NCI-H2227 (cell line): ENCODE data around the gene WDR70.
"Not testable (repeated sequence)": the region's sequence is repeated elsewhere in the genome, so short reads cannot be mapped to it uniquely, and the experiment has no call there.

Experiments used
- DNase-seq: peaks from one replicate; lab custom pipeline; 2025; ENCODE audit not compliant: unreplicated experiment; lab: John Stamatoyannopoulos, UW

Gene WDR70

GRCh38 chr5:37742111-37742510, 363.0 kb downstream of the WDR70 start:
- no peak for DNase-seq

GRCh38 chr5:37751227-37751626, 372.1 kb downstream of the WDR70 start:
- DNase-seq = no peak

GRCh38 chr5:37754976-37755375, 375.9 kb downstream of the WDR70 start:
- no peak for DNase-seq

- no peak for DNase-seq
Observed at GRCh38 chr5:37755581-37755980, 376.5 kb downstream of the WDR70 start.

- no peak for DNase-seq
Observed at GRCh38 chr5:37756248-37756647, 377.1 kb downstream of the WDR70 start.

GRCh38 chr5:37757980-37758582, 379.0 kb downstream of the WDR70 start:
- DNase-seq = no peak

GRCh38 chr5:37767251-37767650, 388.1 kb downstream of the WDR70 start:
- no peak for DNase-seq

- no peak for DNase-seq
Observed at GRCh38 chr5:37767961-37768360, 388.8 kb downstream of the WDR70 start.

- no peak for DNase-seq
Observed at GRCh38 chr5:37768371-37768770, 389.3 kb downstream of the WDR70 start.

- no peak for DNase-seq
Observed at GRCh38 chr5:37769108-37769507, 390.0 kb downstream of the WDR70 start.

GRCh38 chr5:37769840-37770239, 390.7 kb downstream of the WDR70 start:
- no peak for DNase-seq

GRCh38 chr5:37770786-37771185, 391.7 kb downstream of the WDR70 start:
- DNase-seq = no peak

GRCh38 chr5:37771203-37771611, 392.1 kb downstream of the WDR70 start:
- no peak for DNase-seq

GRCh38 chr5:37771731-37772130, 392.6 kb downstream of the WDR70 start:
- no peak for DNase-seq

GRCh38 chr5:37772255-37772654, 393.1 kb downstream of the WDR70 start:
- no peak for DNase-seq

GRCh38 chr5:37773809-37774208, 394.7 kb downstream of the WDR70 start:
- DNase-seq = no peak

- peak; percentile 8 for DNase-seq
Observed at GRCh38 chr5:37774912-37775483, 395.9 kb downstream of the WDR70 start.

- no peak for DNase-seq
Observed at GRCh38 chr5:37776826-37777225, 397.7 kb downstream of the WDR70 start.

GRCh38 chr5:37777432-37778130, 398.5 kb downstream of the WDR70 start:
- no peak for DNase-seq

GRCh38 chr5:37781409-37781808, 402.3 kb downstream of the WDR70 start:
- not testable (repeated sequence) for DNase-seq

GRCh38 chr5:37786416-37786815, 407.3 kb downstream of the WDR70 start:
- DNase-seq = no peak

GRCh38 chr5:37786862-37787519, 407.9 kb downstream of the WDR70 start:
- no peak for DNase-seq
